Activated CD8-positive, alpha-beta T cell treated with anti-CD3 and anti-CD28 coated beads for 36 hours (primary cell): ENCODE measurements around the gene SNAPC4. TPM values are rescaled to one million over a fixed set of nuclear protein-coding genes. Genes with fewer than 3 reads are reported as not detected.
A peak's percentile ranks its signal among the peaks of the same experiment; 100 is the strongest.

ENCODE experiments used
- ATAC-seq: fragments of 200-7000 bp; cut with Tn5 transposase; one replicate; pipeline ENCODE4 v1.10.0; 2021; ENCODE audit warnings: mild to moderate bottlenecking, moderate library complexity
- CTCF ChIA-PET: fragments of 350-600 bp; sonication (Branson Sonifier 250); formaldehyde crosslinking; loops from one replicate; lab custom pipeline; 2021; ENCODE audit warnings: antibody characterized with exemption; lab: Charles Lee
- POLR2A ChIA-PET: fragments of 350-600 bp; sonication (Branson Sonifier 250); formaldehyde crosslinking; loops from one replicate; lab custom pipeline; 2021; ENCODE audit warnings: antibody characterized with exemption; lab: Charles Lee
- DNase-seq: peaks from one replicate; pipeline ENCODE4 v3.0.0-alpha.2; 2020
- H3K27ac Mint-ChIP-seq: one replicate; pipeline ENCODE4 v1.8.0; 2021; ENCODE audit warnings: mild to moderate bottlenecking, mixed read lengths
- H3K27me3 Mint-ChIP-seq: one replicate; pipeline ENCODE4 v1.8.0; 2021; ENCODE audit warnings: mixed read lengths
- H3K36me3 Mint-ChIP-seq: one replicate; pipeline ENCODE4 v1.8.0; 2021; ENCODE audit warnings: low read depth, mixed read lengths
- H3K4me1 Mint-ChIP-seq: one replicate; pipeline ENCODE4 v1.8.0; 2021; ENCODE audit warnings: low read depth, mixed read lengths
- H3K4me3 Mint-ChIP-seq: one replicate; pipeline ENCODE4 v1.8.0; 2021; ENCODE audit warnings: mild to moderate bottlenecking, moderate library complexity, mixed read lengths
- H3K9me3 Mint-ChIP-seq: one replicate; pipeline ENCODE4 v1.8.0; 2021; ENCODE audit warnings: mixed read lengths
- CTCF ChIP-seq: fragments of 200-600 bp; IDR thresholded peaks from one replicate; pipeline ENCODE4 v1.8.0; 2022; ENCODE audit warnings: antibody characterized with exemption, mild to moderate bottlenecking
- intact Hi-C: fragments of 100-400 bp; cut with micrococcal nuclease; formaldehyde crosslinking; loops from one replicate; pipeline ENCODE4 v1.10.0; 2022
- total RNA-seq, 2 experiments: library from RNA; stranded (reverse); gene quantifications; one replicate each; pipeline ENCODE4 v1.2.3, GENCODE V29; 2021

Gene SNAPC4
- total RNA-seq, 2 experiments from 2014 or later: 15.5 to 17.1 TPM

- intact Hi-C loops: no loop called here
- CTCF ChIA-PET: interaction anchor here (1.0 kb wide), 1 partner anchor 12 kb away, joined by 3 read pairs; the partner anchor contains the start of gene DNLZ
- no peaks in the 10 kb centered on the region for H3K27me3 Mint-ChIP-seq
Observed at GRCh38 chr9:136375096-136375495, 24.9 kb downstream of the SNAPC4 start.

GRCh38 chr9:136374183-136374575 lies 25.8 kb downstream of the SNAPC4 start:
- CTCF ChIA-PET: no interaction called here
- Mint-ChIP-seq H3K27me3 (no peaks in the 10 kb centered on the region), H3K36me3 (peaks cover 6% of the 10 kb centered on the region), H3K9me3 (no peaks in the 10 kb centered on the region), H3K4me3 (peak overlapping the region; percentile 19), H3K4me1 (peaks cover 8% of the 10 kb centered on the region), H3K27ac (no peak overlapping the region)
- TF ChIP-seq CTCF: no peak
- POLR2A ChIA-PET: interaction anchor here (1.0 to 3.2 kb wide), 7 partner anchors 8 to 97 kb away, joined by 3 to 14 read pairs (median 6); partner anchors contain the start of gene DNLZ
- ATAC-seq: no peak
- intact Hi-C loops: no loop called here
- no peak for DNase-seq

More at GRCh38 chr9:136375096-136375495, 24.9 kb downstream of the SNAPC4 start:
- POLR2A ChIA-PET: interaction anchor here (1.0 to 2.3 kb wide), 5 partner anchors 9 to 19 kb away, joined by 3 to 10 read pairs (median 6); no protein-coding TSS in a partner anchor
- Mint-ChIP-seq H3K4me3 (no peak overlapping the region), H3K27ac (no peak overlapping the region), H3K4me1 (peaks cover 8% of the 10 kb centered on the region), H3K36me3 (peaks cover 6% of the 10 kb centered on the region), H3K9me3 (no peaks in the 10 kb centered on the region)
- no peak for DNase-seq
- ATAC-seq: no peak
- TF ChIP-seq CTCF: no peak

- Mint-ChIP-seq H3K4me1 (peaks cover 8% of the 10 kb centered on the region), H3K27ac (no peak within 1 kb of the TSS), H3K9me3 (no peaks in the 10 kb centered on the region), H3K27me3 (no peaks in the 10 kb centered on the region), H3K4me3 (peak within 1 kb of the TSS; percentile 72), H3K36me3 (peaks cover 5% of the 10 kb centered on the region)
- ATAC-seq (peak; percentile 66), DNase-seq (peak; percentile 40)
- intact Hi-C loops: no loop called here
- ChIA-PET CTCF (no interaction called here), POLR2A (interaction anchor here (1.2 to 3.2 kb wide), 4 partner anchors 10 to 98 kb away, joined by 3 to 14 read pairs (median 8); partner anchors contain the start of gene DNLZ)
- no peak for TF ChIP-seq CTCF
Observed at GRCh38 chr9:136373300-136374182, 26.4 kb downstream of the SNAPC4 start, which contains the start of gene CARD9. CARD9 (minus strand) TSS chr9:136373669; CDS start chr9:136372078, 1,591 bp downstream.

- ChIA-PET CTCF (interaction anchor here (0.8 to 1.2 kb wide), 2 partner anchors 12 to 25 kb away, joined by 3 read pairs; no protein-coding TSS in a partner anchor), POLR2A (interaction anchor here (3.2 kb wide), 1 partner anchor 9 kb away, joined by 14 read pairs; the partner anchor contains the start of gene DNLZ)
- intact Hi-C loops: no loop called here
- Mint-ChIP-seq H3K27ac (no peak overlapping the region), H3K4me3 (peak overlapping the region; percentile 72), H3K36me3 (peaks cover 5% of the 10 kb centered on the region), H3K27me3 (no peaks in the 10 kb centered on the region), H3K4me1 (peaks cover 8% of the 10 kb centered on the region), H3K9me3 (no peaks in the 10 kb centered on the region)
- TF ChIP-seq CTCF: no peak
- ATAC-seq: peak; percentile 21
- peak; percentile 23 for DNase-seq
Observed at GRCh38 chr9:136372561-136373299, 27.2 kb downstream of the SNAPC4 start.
